CD8-positive, alpha-beta memory T cell (primary cell): ENCODE data around the gene MYORG. TPM values are rescaled to one million over a fixed set of nuclear protein-coding genes. Genes with fewer than 3 reads are reported as not detected.
A peak's percentile ranks its signal among the peaks of the same experiment; 100 is the strongest.

ENCODE experiments used
- CTCF ChIA-PET: fragments of 350-600 bp; sonication (Branson Sonifier 250); formaldehyde crosslinking; loops from one replicate; lab custom pipeline; 2021; ENCODE audit warnings: antibody characterized with exemption; lab: Charles Lee
- POLR2A ChIA-PET: fragments of 350-600 bp; sonication (Branson Sonifier 250); formaldehyde crosslinking; loops from one replicate; lab custom pipeline; 2021; ENCODE audit warnings: antibody characterized with exemption; lab: Charles Lee
- DNase-seq, 5 donors: peaks; one replicate each; pipeline versions ENCODE4 v3.0.0 to v3.0.0-alpha.2; 2020 to 2022; ENCODE audit warnings: mixed read lengths in 1 of 5
- H3K27ac ChIP-seq: one replicate; pipeline ENCODE4 v1.7.0; 2013; ENCODE audit warnings: low read depth, mild to moderate bottlenecking, low read length, moderate library complexity
- H3K27me3 ChIP-seq: 2 replicates; pipeline ENCODE4 v1.7.0; 2013; ENCODE audit warnings: low read length, mild to moderate bottlenecking; ENCODE audit not compliant: insufficient read depth, poor library complexity, severe bottlenecking
- H3K36me3 ChIP-seq: 2 replicates; pipeline ENCODE4 v1.7.0; 2013; ENCODE audit warnings: mild to moderate bottlenecking, low read length, moderate library complexity; ENCODE audit not compliant: insufficient read depth
- H3K4me1 ChIP-seq: 2 replicates; pipeline ENCODE4 v1.7.0; 2013; ENCODE audit warnings: mild to moderate bottlenecking, low read length, moderate library complexity; ENCODE audit not compliant: insufficient read depth
- H3K4me3 ChIP-seq: 2 replicates; pipeline ENCODE4 v1.7.0; 2013; ENCODE audit warnings: mild to moderate bottlenecking, low read length
- H3K9me3 ChIP-seq: 2 replicates; pipeline ENCODE4 v1.7.0; 2013; ENCODE audit warnings: mild to moderate bottlenecking, low read length
- H3K27ac Mint-ChIP-seq, 8 donors: one replicate each; pipeline ENCODE4 v1.8.0; 2020 to 2021; ENCODE audit warnings: mixed read lengths in 8 of 8, mild to moderate bottlenecking in 6 of 8, inconsistent platforms in 3 of 8, moderate library complexity in 3 of 8
- H3K27me3 Mint-ChIP-seq, 2 donors: one replicate each; pipeline ENCODE4 v1.8.0; 2020 to 2021; ENCODE audit warnings: mixed read lengths in 2 of 2, mild to moderate bottlenecking in 1 of 2, moderate library complexity in 1 of 2
- H3K36me3 Mint-ChIP-seq, 3 donors: one replicate each; pipeline ENCODE4 v1.8.0; 2020 to 2021; ENCODE audit warnings: mixed read lengths in 3 of 3, inconsistent platforms in 1 of 3, mild to moderate bottlenecking in 1 of 3
- H3K4me1 Mint-ChIP-seq, 3 donors: one replicate each; pipeline ENCODE4 v1.8.0; 2020 to 2021; ENCODE audit warnings: mixed read lengths in 3 of 3, inconsistent platforms in 1 of 3, mild to moderate bottlenecking in 1 of 3
- H3K4me3 Mint-ChIP-seq, 7 donors: one replicate each; pipeline ENCODE4 v1.8.0; 2020 to 2021; ENCODE audit warnings: mixed read lengths in 7 of 7, mild to moderate bottlenecking in 6 of 7, moderate library complexity in 4 of 7, inconsistent platforms in 2 of 7
- H3K9me3 Mint-ChIP-seq, 5 donors: one replicate each; pipeline ENCODE4 v1.8.0; 2020 to 2022; ENCODE audit warnings: mixed read lengths in 5 of 5, mild to moderate bottlenecking in 3 of 5, moderate library complexity in 2 of 5, inconsistent platforms in 1 of 5
- polyA plus RNA-seq: library from polyadenylated mRNA; unstranded; fragments of 300-500 nt; fragmentation: Illumina TruSeq; gene quantifications from one replicate; pipeline ENCODE4 v1.2.3, GENCODE V29; 2021
- total RNA-seq, 2 experiments: library from RNA; stranded (reverse); gene quantifications; one replicate each; pipeline ENCODE4 v1.2.3, GENCODE V29; 2021

MYORG gene
- total and polyA plus RNA-seq, 3 experiments from 2014 or later: 0.67 to 2.4 (median 2.3) TPM

GRCh38 chr9:34377404-34377746, 677 bp upstream of the MYORG start:
- H3K9me3 ChIP-seq: no peaks in the 10 kb centered on the region
- no peaks in the 10 kb centered on the region for H3K27me3 ChIP-seq
- no peaks in the 10 kb centered on the region for H3K27me3 Mint-ChIP-seq
- H3K4me3 Mint-ChIP-seq: peak overlapping the region; percentile 81 to 96 (median 94)
- DNase-seq: no peak
- H3K36me3 Mint-ChIP-seq: peaks cover 0 to 3% (median 0%) of the 10 kb centered on the region in 3 donors
- no peak overlapping the region for H3K27ac ChIP-seq
- peaks cover 38% of the 10 kb centered on the region for H3K4me1 ChIP-seq
- H3K36me3 ChIP-seq: no peaks in the 10 kb centered on the region
- peaks cover 37 to 56% (median 43%) of the 10 kb centered on the region in 3 donors for H3K4me1 Mint-ChIP-seq
- POLR2A ChIA-PET: interaction anchor here (0.5 to 1.1 kb wide), 3 partner anchors 81 to 329 kb away, joined by 3 to 4 read pairs (median 3); partner anchors contain the start of genes DNAI1 and FAM219A
- peak overlapping the region; percentile 74 for H3K4me3 ChIP-seq
- H3K27ac Mint-ChIP-seq: peak overlapping the region in 5 of 8 donors; percentile 54 to 96 (median 94)
- no peaks in the 10 kb centered on the region for H3K9me3 Mint-ChIP-seq
- CTCF ChIA-PET: interaction anchor here (1.0 to 9.8 kb wide), 7 partner anchors 27 to 260 kb away, joined by 3 to 73 read pairs (median 4); partner anchors contain the start of gene SIGMAR1

DNA sequence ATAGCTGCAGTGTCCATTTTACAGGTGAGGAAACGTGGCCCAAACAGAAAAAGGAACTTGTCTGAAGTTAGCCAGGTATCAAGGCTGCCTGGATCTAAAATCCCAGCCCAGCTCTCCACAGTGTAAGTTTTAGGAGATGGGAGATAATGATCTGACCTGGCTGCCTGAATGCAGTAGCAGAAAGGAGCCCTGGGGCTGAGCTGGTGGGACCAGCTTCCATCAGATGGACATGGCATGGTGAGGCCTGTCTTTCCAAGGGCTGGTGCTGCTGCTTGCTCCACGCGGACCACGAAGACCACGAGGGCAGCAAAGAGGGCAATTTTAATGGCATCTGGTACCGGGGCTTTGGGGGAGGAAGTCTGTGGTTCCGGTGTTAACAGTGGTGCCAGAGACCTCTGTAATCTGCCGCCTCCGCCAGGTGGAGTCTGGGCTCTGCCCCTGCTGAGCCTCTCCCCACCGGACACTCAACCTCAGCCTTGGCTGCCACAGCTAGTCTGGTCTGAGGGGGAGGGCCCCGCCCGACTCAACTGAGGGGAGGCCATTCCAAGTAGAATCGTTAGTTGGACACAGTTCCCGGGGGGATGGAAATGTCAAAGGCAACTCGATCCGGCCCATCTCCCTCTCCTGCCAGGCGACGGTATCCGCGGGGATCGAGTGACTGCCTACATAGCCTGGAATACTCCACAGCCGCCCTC, 650 bp downstream of the MYORG start:
- ChIA-PET POLR2A (interaction anchor here (0.7 to 1.4 kb wide), 2 partner anchors 46 to 49 kb away, joined by 3 read pairs; no protein-coding TSS in a partner anchor), CTCF (interaction anchor here (0.9 to 9.8 kb wide), 6 partner anchors 28 to 124 kb away, joined by 3 to 73 read pairs (median 3); no protein-coding TSS in a partner anchor)
- Mint-ChIP-seq H3K36me3 (peaks cover 0 to 3% (median 0%) of the 10 kb centered on the region in 3 donors), H3K4me3 (peak overlapping the region; percentile 81 to 96 (median 94)), H3K4me1 (peaks cover 31 to 48% (median 37%) of the 10 kb centered on the region in 3 donors), H3K27ac (peak overlapping the region; percentile 84 to 96 (median 95)), H3K27me3 (no peaks in the 10 kb centered on the region), H3K9me3 (no peaks in the 10 kb centered on the region)
- H3K9me3 ChIP-seq: no peaks in the 10 kb centered on the region
- peak; percentile 40 to 76 (median 57) for DNase-seq
- H3K4me1 ChIP-seq: peaks cover 35% of the 10 kb centered on the region
- H3K27ac ChIP-seq: peak overlapping the region; percentile 64
- no peaks in the 10 kb centered on the region for H3K36me3 ChIP-seq
- no peaks in the 10 kb centered on the region for H3K27me3 ChIP-seq
- peak overlapping the region; percentile 74 for H3K4me3 ChIP-seq

DNA sequence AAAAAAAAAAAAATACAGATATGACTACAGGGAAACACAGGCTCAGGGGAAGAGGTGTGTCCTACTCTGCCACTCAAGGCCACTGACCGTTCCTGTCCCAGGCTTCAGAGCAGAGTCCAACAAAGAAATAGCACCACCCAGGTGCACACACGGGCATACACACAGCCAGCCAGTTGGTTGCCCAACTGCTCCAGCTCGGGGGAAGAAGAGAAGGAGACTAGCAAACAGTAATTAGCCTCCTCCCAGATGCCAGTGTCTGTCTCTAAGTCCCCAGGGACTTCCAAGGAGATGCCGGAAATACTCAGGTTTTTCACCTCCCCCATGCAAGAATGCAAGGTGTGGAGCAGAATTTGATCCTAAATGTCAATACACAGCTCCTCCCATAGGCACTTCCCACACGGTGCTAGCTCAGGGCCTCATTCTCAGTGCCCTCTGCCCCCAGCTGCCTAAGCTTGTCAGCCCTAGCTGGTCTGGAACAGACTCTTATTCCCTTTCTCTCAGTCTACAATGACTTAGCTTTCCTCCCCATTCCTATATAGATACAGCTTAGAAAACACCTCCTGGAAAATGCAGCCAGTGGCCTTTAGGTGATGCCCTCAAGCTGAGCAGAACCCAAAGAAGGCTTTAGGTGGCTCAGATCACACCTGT, 1.7 kb downstream of the MYORG start:
- H3K9me3 Mint-ChIP-seq: no peaks in the 10 kb centered on the region
- peaks cover 0 to 3% (median 0%) of the 10 kb centered on the region in 3 donors for H3K36me3 Mint-ChIP-seq
- H3K27me3 Mint-ChIP-seq: no peaks in the 10 kb centered on the region
- ChIA-PET POLR2A (interaction anchor here (1.4 kb wide), 1 partner anchor 45 kb away, joined by 3 read pairs; no protein-coding TSS in a partner anchor), CTCF (interaction anchor here (0.7 to 9.8 kb wide), 7 partner anchors 27 to 561 kb away, joined by 3 to 73 read pairs (median 3); no protein-coding TSS in a partner anchor)
- Histone ChIP-seq H3K9me3 (no peaks in the 10 kb centered on the region), H3K4me1 (peaks cover 27% of the 10 kb centered on the region), H3K36me3 (no peaks in the 10 kb centered on the region), H3K27me3 (no peaks in the 10 kb centered on the region), H3K27ac (no peak overlapping the region), H3K4me3 (no peak overlapping the region)
- peak overlapping the region; percentile 81 to 96 (median 94) for H3K4me3 Mint-ChIP-seq
- peak overlapping the region; percentile 34 to 96 (median 89) for H3K27ac Mint-ChIP-seq
- no peak for DNase-seq
- H3K4me1 Mint-ChIP-seq: peaks cover 24 to 38% (median 28%) of the 10 kb centered on the region in 3 donors

DNA sequence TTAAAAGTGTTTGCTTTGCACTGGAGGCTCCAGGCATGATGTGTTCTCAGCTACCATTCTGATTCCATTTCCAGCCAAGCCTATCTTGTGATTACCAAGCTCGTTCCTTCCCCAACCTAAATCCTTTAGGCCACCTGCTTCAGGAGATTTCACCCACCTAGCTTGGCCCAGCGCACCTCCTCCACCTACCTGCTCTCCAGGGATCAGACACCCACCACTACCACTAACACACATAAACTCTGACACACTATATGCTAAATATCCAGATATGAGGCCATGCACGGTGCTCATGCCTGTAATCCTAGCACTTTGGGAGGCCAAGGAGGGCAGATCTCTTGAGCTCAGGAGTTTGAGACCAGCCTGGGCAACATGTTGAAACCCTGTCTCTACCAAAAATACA, 2.4 kb downstream of the MYORG start:
- peaks cover 0 to 3% (median 1%) of the 10 kb centered on the region in 3 donors for H3K36me3 Mint-ChIP-seq
- H3K4me3 Mint-ChIP-seq: peak overlapping the region in 2 of 7 donors; percentile 10 to 38
- H3K36me3 ChIP-seq: no peaks in the 10 kb centered on the region
- no peaks in the 10 kb centered on the region for H3K9me3 ChIP-seq
- no peaks in the 10 kb centered on the region for H3K27me3 Mint-ChIP-seq
- no peak for DNase-seq
- no peak overlapping the region for H3K4me3 ChIP-seq
- ChIA-PET POLR2A (no interaction called here), CTCF (interaction anchor here (0.9 to 9.8 kb wide), 2 partner anchors 41 to 560 kb away, joined by 3 to 73 read pairs; no protein-coding TSS in a partner anchor)
- H3K4me1 ChIP-seq: peaks cover 20% of the 10 kb centered on the region
- H3K9me3 Mint-ChIP-seq: no peaks in the 10 kb centered on the region
- no peak overlapping the region for H3K27ac ChIP-seq
- peaks cover 19 to 31% (median 21%) of the 10 kb centered on the region in 3 donors for H3K4me1 Mint-ChIP-seq
- no peaks in the 10 kb centered on the region for H3K27me3 ChIP-seq
- H3K27ac Mint-ChIP-seq: peak overlapping the region in 3 of 8 donors; percentile 7 to 11 (median 11)

DNA sequence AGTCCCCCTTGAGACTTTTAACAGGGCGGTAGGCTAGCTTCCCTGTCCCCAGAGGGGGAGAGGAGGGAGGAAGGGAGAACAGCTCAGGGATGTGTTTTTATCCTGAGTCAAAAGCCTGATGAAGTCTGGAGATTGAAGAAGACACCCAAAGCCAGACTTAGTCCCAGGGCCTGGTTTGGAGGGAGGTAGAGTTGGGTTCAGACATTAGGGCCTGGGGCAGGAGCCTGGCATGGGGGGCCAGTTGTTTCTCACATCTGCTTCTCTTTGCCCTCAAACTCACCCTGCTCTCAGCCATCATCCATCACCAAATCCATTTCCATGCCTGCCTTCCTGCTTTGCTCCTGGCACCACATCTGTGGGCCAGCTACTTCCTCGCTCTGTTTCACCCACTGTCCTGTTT, 2.9 kb downstream of the MYORG start:
- H3K4me1 ChIP-seq: peaks cover 16% of the 10 kb centered on the region
- Mint-ChIP-seq H3K4me1 (peaks cover 16 to 28% (median 17%) of the 10 kb centered on the region in 3 donors), H3K4me3 (peak overlapping the region in 1 of 7 donors; percentile 41), H3K27me3 (no peaks in the 10 kb centered on the region), H3K36me3 (peaks cover 0 to 3% (median 1%) of the 10 kb centered on the region in 3 donors), H3K9me3 (no peaks in the 10 kb centered on the region), H3K27ac (peak overlapping the region in 3 of 8 donors; percentile 1 to 15 (median 7))
- CTCF ChIA-PET: interaction anchor here (0.9 to 9.8 kb wide), 2 partner anchors 41 to 560 kb away, joined by 3 to 73 read pairs; no protein-coding TSS in a partner anchor
- H3K9me3 ChIP-seq: no peaks in the 10 kb centered on the region
- H3K4me3 ChIP-seq: no peak overlapping the region
- POLR2A ChIA-PET: no interaction called here
- DNase-seq: no peak
- no peaks in the 10 kb centered on the region for H3K27me3 ChIP-seq
- H3K27ac ChIP-seq: no peak overlapping the region
- H3K36me3 ChIP-seq: no peaks in the 10 kb centered on the region

GRCh38 chr9:34372467-34373011, 4.2 kb downstream of the MYORG start:
- no peak overlapping the region for H3K27ac ChIP-seq
- peak overlapping the region in 1 of 8 donors; percentile 70 for H3K27ac Mint-ChIP-seq
- no peaks in the 10 kb centered on the region for H3K27me3 ChIP-seq
- POLR2A ChIA-PET: no interaction called here
- H3K27me3 Mint-ChIP-seq: no peaks in the 10 kb centered on the region
- CTCF ChIA-PET: interaction anchor here (9.8 kb wide), 1 partner anchor 40 kb away, joined by 73 read pairs; no protein-coding TSS in a partner anchor
- H3K36me3 Mint-ChIP-seq: peaks cover 0 to 6% (median 3%) of the 10 kb centered on the region in 3 donors
- H3K9me3 ChIP-seq: no peaks in the 10 kb centered on the region
- peaks cover 16% of the 10 kb centered on the region for H3K4me1 ChIP-seq
- H3K9me3 Mint-ChIP-seq: no peaks in the 10 kb centered on the region
- peaks cover 13 to 23% (median 17%) of the 10 kb centered on the region in 3 donors for H3K4me1 Mint-ChIP-seq
- peak overlapping the region in 1 of 7 donors; percentile 28 for H3K4me3 Mint-ChIP-seq
- H3K36me3 ChIP-seq: no peaks in the 10 kb centered on the region
- H3K4me3 ChIP-seq: no peak overlapping the region
- DNase-seq: no peak

- no peak for DNase-seq
- H3K4me3 ChIP-seq: no peak overlapping the region
- H3K36me3 ChIP-seq: no peaks in the 10 kb centered on the region
- peaks cover 12% of the 10 kb centered on the region for H3K4me1 ChIP-seq
- Mint-ChIP-seq H3K4me3 (no peak overlapping the region), H3K27ac (no peak overlapping the region), H3K36me3 (peaks cover 0 to 6% (median 3%) of the 10 kb centered on the region in 3 donors), H3K9me3 (no peaks in the 10 kb centered on the region), H3K4me1 (peaks cover 11 to 19% (median 13%) of the 10 kb centered on the region in 3 donors), H3K27me3 (no peaks in the 10 kb centered on the region)
- no peaks in the 10 kb centered on the region for H3K9me3 ChIP-seq
- no peak overlapping the region for H3K27ac ChIP-seq
- H3K27me3 ChIP-seq: no peaks in the 10 kb centered on the region
- CTCF ChIA-PET: interaction anchor here (9.8 kb wide), 1 partner anchor 39 kb away, joined by 73 read pairs; no protein-coding TSS in a partner anchor
- POLR2A ChIA-PET: no interaction called here
Measured at GRCh38 chr9:34371886-34372466, 4.7 kb downstream of the MYORG start.
